Measurements from ENCODE around the gene EXOC5.

The EXOC5 gene

GRCh38 chr14:57168138-57168679, 100.5 kb downstream of the EXOC5 start:
- no peak for DNase-seq (ENCODE audit: low read depth in 2 of 2)

GRCh38 chr14:57161583-57162234, 107.0 kb downstream of the EXOC5 start:
- DNase-seq (ENCODE audit: low read depth in 2 of 2): no peak

GRCh38 chr14:57160333-57160732, 108.4 kb downstream of the EXOC5 start:
- no peak for DNase-seq (ENCODE audit: low read depth in 2 of 2)

DNA sequence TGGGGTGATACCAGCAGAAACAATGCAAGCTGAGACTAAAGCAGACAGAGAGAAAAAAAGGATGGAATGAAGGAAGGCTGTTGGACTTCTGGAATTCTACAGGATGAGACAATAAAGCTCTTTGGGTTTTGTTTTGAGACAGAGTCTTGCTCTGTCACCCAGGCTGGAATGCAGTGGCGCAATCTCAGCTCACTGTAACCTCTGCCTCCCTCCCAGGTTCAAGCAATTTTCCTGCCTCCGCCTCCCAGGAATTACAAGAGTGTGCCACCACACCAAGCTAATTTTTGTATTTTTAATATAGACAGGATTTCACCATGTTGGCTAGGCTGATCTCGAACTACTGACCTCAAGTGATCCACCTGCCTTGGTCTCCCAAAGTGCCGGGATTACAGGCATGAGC, 115.4 kb downstream of the EXOC5 start:
- no peak for DNase-seq (ENCODE audit: low read depth in 2 of 2)
